ENCODE data around the gene PARD3B.

DNA sequence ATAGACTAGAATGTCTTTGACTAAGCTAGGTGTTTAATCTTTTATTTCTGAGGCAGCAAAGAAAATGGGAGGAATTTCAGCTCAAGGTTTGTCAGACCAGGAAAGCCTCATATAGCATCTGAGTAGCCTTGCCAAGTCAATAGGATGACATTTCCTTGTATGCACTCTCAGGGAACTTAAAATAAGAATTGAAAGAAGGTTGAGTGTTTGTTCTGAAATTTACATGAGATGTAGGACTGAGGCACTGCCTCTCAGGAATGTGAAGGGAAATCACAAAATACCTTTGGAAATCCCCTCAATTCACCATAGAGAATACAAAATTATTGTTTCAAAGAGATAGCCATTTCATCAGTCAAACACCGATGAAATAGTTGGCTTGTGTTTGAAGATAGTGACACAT lies 745.0 kb downstream of the PARD3B start:
- TF ChIP-seq, protein P1, sequence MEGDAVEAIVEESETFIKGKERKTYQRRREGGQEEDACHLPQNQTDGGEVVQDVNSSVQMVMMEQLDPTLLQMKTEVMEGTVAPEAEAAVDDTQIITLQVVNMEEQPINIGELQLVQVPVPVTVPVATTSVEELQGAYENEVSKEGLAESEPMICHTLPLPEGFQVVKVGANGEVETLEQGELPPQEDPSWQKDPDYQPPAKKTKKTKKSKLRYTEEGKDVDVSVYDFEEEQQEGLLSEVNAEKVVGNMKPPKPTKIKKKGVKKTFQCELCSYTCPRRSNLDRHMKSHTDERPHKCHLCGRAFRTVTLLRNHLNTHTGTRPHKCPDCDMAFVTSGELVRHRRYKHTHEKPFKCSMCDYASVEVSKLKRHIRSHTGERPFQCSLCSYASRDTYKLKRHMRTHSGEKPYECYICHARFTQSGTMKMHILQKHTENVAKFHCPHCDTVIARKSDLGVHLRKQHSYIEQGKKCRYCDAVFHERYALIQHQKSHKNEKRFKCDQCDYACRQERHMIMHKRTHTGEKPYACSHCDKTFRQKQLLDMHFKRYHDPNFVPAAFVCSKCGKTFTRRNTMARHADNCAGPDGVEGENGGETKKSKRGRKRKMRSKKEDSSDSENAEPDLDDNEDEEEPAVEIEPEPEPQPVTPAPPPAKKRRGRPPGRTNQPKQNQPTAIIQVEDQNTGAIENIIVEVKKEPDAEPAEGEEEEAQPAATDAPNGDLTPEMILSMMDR (IDR thresholded peaks at IDR 0.05; ENCODE audit: insufficient read depth, low read length): no peak
- TF ChIP-seq, protein P2, sequence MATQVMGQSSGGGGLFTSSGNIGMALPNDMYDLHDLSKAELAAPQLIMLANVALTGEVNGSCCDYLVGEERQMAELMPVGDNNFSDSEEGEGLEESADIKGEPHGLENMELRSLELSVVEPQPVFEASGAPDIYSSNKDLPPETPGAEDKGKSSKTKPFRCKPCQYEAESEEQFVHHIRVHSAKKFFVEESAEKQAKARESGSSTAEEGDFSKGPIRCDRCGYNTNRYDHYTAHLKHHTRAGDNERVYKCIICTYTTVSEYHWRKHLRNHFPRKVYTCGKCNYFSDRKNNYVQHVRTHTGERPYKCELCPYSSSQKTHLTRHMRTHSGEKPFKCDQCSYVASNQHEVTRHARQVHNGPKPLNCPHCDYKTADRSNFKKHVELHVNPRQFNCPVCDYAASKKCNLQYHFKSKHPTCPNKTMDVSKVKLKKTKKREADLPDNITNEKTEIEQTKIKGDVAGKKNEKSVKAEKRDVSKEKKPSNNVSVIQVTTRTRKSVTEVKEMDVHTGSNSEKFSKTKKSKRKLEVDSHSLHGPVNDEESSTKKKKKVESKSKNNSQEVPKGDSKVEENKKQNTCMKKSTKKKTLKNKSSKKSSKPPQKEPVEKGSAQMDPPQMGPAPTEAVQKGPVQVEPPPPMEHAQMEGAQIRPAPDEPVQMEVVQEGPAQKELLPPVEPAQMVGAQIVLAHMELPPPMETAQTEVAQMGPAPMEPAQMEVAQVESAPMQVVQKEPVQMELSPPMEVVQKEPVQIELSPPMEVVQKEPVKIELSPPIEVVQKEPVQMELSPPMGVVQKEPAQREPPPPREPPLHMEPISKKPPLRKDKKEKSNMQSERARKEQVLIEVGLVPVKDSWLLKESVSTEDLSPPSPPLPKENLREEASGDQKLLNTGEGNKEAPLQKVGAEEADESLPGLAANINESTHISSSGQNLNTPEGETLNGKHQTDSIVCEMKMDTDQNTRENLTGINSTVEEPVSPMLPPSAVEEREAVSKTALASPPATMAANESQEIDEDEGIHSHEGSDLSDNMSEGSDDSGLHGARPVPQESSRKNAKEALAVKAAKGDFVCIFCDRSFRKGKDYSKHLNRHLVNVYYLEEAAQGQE (IDR thresholded peaks at IDR 0.05; ENCODE audit: insufficient replicate concordance, low read depth): no peak
- TF ChIP-seq GABPA (IDR thresholded peaks at IDR 0.05; ENCODE audit: low read depth) (no peak), POLR2AphosphoS5 (IDR thresholded peaks at IDR 0.05; ENCODE audit: low read depth) (no peak), SPI1 (IDR thresholded peaks at IDR 0.05; ENCODE audit: borderline replicate concordance, low read depth) (no peak)
